Measurements from ENCODE around the gene MAB21L4.

MAB21L4 gene

GRCh38 chr2:240894006-240894405 lies 1.9 kb downstream of the MAB21L4 start:
- no peak for DNase-seq (ENCODE audit: low spot score)

DNA sequence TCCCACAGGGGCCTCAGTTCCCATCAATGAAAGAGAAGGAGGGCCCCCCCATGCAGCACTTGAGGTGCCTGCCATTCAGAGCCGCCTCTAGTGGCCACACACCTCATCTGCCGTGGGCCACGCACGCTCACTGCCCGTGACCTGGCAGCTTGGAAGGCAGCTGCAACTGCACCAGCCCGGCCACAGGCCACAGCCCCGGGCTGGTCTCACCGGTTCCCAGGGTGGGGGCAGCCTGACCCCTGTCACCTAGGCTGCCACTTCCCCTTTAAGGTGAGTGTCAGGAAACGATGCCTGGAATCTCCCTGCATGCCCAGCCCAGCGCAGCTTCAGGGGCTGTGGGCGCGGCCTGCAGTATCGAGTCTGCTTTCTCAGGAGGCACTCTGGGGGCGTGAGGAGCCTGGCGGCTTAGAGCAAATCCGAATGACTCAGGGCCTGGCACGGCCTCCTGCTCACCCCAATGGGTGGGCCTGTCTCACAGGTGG lies 2.6 kb downstream of the MAB21L4 start:
- DNase-seq (ENCODE audit: low spot score) = no peak

DNA sequence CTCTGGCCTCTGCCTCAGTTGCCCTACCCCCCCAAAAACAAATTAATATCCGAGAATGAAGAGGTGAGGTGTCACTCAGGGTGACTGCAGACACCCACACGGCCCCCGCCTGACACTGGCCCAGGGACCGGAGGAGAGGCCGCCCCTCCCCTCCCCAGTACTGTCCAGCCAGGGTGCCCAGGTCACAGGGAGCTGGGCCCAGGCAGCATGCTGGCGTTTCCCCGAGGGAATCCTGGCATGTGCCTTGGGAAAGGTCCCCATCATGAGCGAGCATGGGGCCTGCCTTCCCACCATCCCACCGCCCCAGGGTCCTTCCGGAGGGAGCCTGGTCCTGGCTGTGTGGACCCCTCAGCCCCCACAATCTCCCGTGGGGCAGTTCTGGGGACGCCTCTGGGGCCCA lies 3.0 kb downstream of the MAB21L4 start:
- no peak for DNase-seq (ENCODE audit: low spot score)

DNA sequence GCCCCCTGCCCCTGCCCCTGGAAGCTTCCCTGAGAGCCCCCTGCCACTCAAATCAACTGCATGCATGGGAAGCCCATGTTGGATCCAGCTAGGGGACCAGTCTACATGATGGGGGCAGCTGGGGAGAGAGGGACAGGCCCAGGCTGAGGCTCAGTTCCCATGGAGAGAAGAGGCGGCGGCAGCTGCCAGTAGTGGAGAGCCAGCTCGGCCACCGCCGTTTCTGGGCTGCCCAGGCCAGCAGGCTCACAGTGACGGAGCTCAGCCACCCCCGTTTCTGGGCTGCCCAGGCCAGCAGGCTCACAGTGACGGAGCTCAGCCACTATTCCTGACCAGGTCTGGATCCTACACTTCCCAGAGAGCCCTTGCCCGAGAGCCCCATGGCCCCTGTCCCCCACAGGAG lies 3.6 kb downstream of the MAB21L4 start:
- no peak for DNase-seq (ENCODE audit: low spot score)

GRCh38 chr2:240891492-240892340 lies 4.2 kb downstream of the MAB21L4 start:
- no peak for DNase-seq (ENCODE audit: low spot score)

- no peak for DNase-seq (ENCODE audit: low spot score)
Measured at GRCh38 chr2:240890691-240891090, 5.3 kb downstream of the MAB21L4 start.

GRCh38 chr2:240889601-240890560 lies 6.1 kb downstream of the MAB21L4 start:
- no peak for DNase-seq (ENCODE audit: low spot score)

GRCh38 chr2:240888890-240889573 lies 6.9 kb downstream of the MAB21L4 start:
- no peak for DNase-seq (ENCODE audit: low spot score)

GRCh38 chr2:240888130-240888889 lies 7.6 kb downstream of the MAB21L4 start:
- no peak for DNase-seq (ENCODE audit: low spot score)

DNA sequence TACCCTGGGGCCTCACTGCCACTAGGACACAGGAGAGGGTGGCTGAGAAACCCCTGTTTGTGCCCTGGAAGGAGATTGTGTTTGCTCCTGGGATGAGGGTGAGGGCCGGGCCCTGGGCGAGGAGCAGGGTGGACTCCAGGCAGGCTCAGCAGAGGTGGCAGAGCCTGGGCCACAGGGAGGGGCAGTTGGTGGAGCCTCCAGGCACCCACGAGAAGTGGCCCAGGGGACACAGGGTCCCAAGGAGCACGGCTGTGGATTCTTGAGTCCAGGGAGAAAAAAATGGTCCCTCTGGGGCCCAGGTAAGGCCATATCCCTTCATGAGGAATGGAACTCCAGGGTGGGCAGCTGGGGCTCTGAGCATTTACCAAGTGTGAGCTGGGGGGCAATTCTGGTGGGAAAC lies 8.3 kb downstream of the MAB21L4 start:
- DNase-seq (ENCODE audit: low spot score) = no peak

DNA sequence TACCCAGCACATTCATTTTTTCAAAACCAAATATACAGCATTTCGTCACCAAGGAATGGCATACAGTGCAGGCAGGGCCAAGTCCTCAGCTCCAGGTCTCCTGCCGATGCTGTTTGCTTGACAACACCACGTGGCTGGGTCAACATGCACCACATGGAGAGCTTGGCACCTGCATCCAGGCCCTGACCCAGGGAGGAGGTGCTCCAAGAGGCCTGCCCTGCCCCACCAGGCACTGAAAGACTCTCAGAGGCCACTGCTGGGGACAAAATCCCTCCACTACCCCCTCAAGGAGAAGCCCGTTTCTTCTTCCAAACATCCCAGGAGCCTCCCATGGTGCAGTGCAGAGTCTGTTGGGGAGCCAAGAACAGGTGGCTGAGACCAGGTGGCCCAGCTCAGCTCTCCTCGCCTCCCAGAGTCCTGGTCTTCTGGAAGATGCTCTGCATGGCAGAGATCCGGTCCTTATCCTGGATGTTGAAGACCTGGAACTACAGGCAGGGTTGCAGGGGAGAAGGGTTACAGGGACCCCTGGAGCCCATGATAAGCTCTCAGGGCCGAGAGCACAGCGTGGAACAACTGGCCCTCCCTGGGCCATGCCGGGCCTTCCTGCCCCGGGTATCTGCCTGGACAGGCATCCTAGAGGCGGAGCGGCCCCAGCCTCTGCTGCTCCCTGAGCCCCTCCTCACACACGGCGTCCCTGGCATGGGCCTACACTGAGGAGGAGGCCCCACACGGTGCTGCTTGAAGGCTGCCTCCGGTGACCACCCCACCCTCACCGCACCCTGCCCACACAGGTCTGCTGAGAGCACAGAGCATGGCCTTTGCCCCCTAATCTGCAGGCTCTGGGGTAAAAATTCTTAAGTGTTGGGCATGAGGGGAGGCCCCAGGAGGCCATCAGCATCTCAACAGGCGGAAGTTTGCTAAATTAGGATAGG lies 9.0 kb downstream of the MAB21L4 start:
- no peak for DNase-seq (ENCODE audit: low spot score)

- no peak for DNase-seq (ENCODE audit: low spot score)
Measured at GRCh38 chr2:240886023-240886565, 9.9 kb downstream of the MAB21L4 start.

DNA sequence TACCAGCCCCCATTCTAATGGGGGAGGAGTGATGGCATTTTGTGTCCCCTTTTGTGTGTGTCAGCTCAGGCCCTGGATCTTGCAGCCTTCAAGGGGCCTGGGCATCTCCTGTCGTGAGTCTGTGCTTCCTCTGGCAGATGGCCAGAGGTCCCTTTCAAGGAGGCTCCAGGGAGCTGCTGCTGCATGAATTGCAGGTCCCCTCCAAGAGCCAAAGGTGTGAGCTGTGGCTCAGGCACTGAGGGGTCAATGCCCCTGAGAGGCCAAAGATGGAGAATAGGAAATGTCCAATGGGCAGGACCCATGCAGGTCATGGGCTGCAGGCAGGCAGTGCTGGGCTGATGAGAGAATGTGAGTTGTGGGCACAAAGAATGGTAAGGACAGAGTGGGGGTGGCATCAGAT lies 10.4 kb downstream of the MAB21L4 start:
- DNase-seq (ENCODE audit: low spot score) = no peak

- no peak for DNase-seq (ENCODE audit: low spot score)
Measured at GRCh38 chr2:240884745-240885144, 11.2 kb downstream of the MAB21L4 start.

GRCh38 chr2:240884221-240884620 lies 11.7 kb downstream of the MAB21L4 start:
- no peak for DNase-seq (ENCODE audit: low spot score)

DNA sequence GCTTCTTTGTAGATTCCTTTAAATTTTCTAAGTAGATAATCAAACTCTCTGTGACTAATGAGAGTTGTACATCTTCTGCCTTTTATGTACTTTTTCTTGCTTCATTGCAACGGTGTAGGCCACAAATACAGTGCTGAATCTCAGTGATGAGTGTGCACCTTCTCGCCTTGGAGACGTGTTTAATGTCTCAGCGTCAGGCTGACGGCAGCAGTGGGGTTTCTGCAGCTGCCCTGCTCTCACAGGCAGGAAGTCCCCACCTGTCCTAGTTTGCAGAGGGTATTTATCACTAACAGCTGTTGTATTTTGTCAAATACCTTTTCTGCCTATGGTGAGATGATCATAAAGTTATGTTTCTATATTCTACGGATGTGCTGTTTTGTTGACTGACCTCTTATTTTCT lies 14.0 kb downstream of the MAB21L4 start:
- no peak for DNase-seq (ENCODE audit: low spot score)

DNA sequence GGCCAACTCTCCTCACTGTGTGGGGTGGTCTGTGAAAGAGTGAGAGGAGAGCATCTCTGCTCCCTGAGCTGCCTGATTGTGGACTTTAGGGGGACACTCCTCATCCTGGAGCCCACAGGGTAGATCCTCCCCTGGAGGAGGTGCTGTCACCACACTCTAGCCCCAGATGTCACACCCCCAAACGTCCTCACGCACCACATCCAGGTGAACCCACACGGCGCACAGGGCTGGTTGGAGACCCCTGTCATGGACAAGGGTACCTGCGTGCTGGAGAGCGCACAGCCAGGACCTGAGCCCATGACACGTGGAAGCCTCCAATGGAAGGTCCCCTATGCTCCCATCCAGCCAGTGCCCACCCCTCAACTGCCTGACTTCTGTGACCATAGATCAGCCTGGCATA lies 16.9 kb downstream of the MAB21L4 start:
- no peak for DNase-seq (ENCODE audit: low spot score)

- no peak for DNase-seq (ENCODE audit: low spot score)
Measured at GRCh38 chr2:240878341-240878936, 17.5 kb downstream of the MAB21L4 start.

- peak; percentile 23 for DNase-seq (ENCODE audit: low spot score)
Measured at GRCh38 chr2:240877460-240878340, 18.3 kb downstream of the MAB21L4 start.
